SU-DHL-6 (cell line): ENCODE results near the gene CNTN5.

Experiments
- CTCF ChIP-seq: fragments of 200-600 bp; sonication (generic); IDR thresholded peaks from one replicate; pipeline ENCODE4 v1.5.1; 2017; ENCODE audit warnings: antibody characterized with exemption, mild to moderate bottlenecking, low read length, moderate library complexity; ENCODE audit not compliant: insufficient read depth, poor library complexity, severe bottlenecking
- EZH2phosphoT487 ChIP-seq: fragments of 200-600 bp; sonication (generic), shearing (Covaris generic); conservative IDR thresholded peaks from 2 replicates; pipeline ENCODE4 v1.6.1; 2018; ENCODE audit warnings: mild to moderate bottlenecking, antibody characterized with exemption, low read length, moderate library complexity, mixed read lengths

- TF ChIP-seq EZH2phosphoT487 (no peak), CTCF (no peak)
These were observed 150.6 kb downstream of the CNTN5 start for GRCh38 chr11:99171330-99171729.
